Effector CD8-positive, alpha-beta T cell (primary cell): ENCODE data around the gene SRF.

ENCODE experiments used
- DNase-seq: peaks from one replicate; lab custom pipeline; 2025; lab: John Stamatoyannopoulos, UW

Gene SRF

GRCh38 chr6:43183441-43183840, 12.4 kb downstream of the SRF start:
- DNase-seq = no peak

GRCh38 chr6:43184268-43184985, 13.4 kb downstream of the SRF start:
- DNase-seq = no peak

GRCh38 chr6:43185391-43185985, 14.4 kb downstream of the SRF start:
- DNase-seq = no peak

- DNase-seq = no peak
Measured at GRCh38 chr6:43186019-43186418, 14.9 kb downstream of the SRF start.

- no peak for DNase-seq
Measured at GRCh38 chr6:43186706-43187105, 15.6 kb downstream of the SRF start.

- no peak for DNase-seq
Measured at GRCh38 chr6:43187821-43188220, 16.8 kb downstream of the SRF start.

GRCh38 chr6:43188426-43188825, 17.4 kb downstream of the SRF start:
- no peak for DNase-seq

- DNase-seq = no peak
Measured at GRCh38 chr6:43189776-43190304, 18.8 kb downstream of the SRF start.

GRCh38 chr6:43192911-43193310, 21.8 kb downstream of the SRF start:
- no peak for DNase-seq

GRCh38 chr6:43193929-43194328, 22.9 kb downstream of the SRF start:
- DNase-seq = no peak

- no peak for DNase-seq
Measured at GRCh38 chr6:43196337-43196736, 25.3 kb downstream of the SRF start.

GRCh38 chr6:43199912-43200311, 28.8 kb downstream of the SRF start:
- DNase-seq = no peak

GRCh38 chr6:43200541-43200940, 29.5 kb downstream of the SRF start:
- DNase-seq = no peak

GRCh38 chr6:43202451-43202850, 31.4 kb downstream of the SRF start:
- no peak for DNase-seq

- no peak for DNase-seq
Measured at GRCh38 chr6:43203029-43203717, 32.1 kb downstream of the SRF start.

GRCh38 chr6:43203718-43204095, 32.6 kb downstream of the SRF start:
- no peak for DNase-seq

GRCh38 chr6:43204271-43205105, 33.4 kb downstream of the SRF start:
- no peak for DNase-seq

- DNase-seq = no peak
Measured at GRCh38 chr6:43205849-43206248, 34.8 kb downstream of the SRF start.

GRCh38 chr6:43207286-43207685, 36.2 kb downstream of the SRF start:
- DNase-seq = no peak

GRCh38 chr6:43211955-43212354, 40.9 kb downstream of the SRF start:
- DNase-seq = no peak

- no peak for DNase-seq
Measured at GRCh38 chr6:43213431-43213830, 42.4 kb downstream of the SRF start.

GRCh38 chr6:43215066-43215465, 44.0 kb downstream of the SRF start:
- DNase-seq = no peak
